IMR-90 (cell line): ENCODE results near the gene ALOX5AP. TPM values are rescaled to one million over a fixed set of nuclear protein-coding genes. Genes with fewer than 3 reads are reported as not detected.

Source experiments
- ATAC-seq: fragments of 200-7000 bp; cut with Tn5 transposase; 2 replicates; pipeline ENCODE4 v1.9.1; 2020; ENCODE audit warnings: low read depth, mild to moderate bottlenecking, moderate library complexity
- BruUV-seq: library from RNA; stranded (reverse); fragments of 400-500 nt; replicated peaks from 2 replicates; lab custom pipeline; 2021; lab: Mats Ljungman, UMichigan
- CTCF ChIA-PET: fragments of 300-600 bp; formaldehyde crosslinking; extraction: SDS; loops from one replicate; lab custom pipeline; 2021; ENCODE audit warnings: antibody characterized with exemption; lab: Yijun Ruan, JAX
- POLR2A ChIA-PET: fragments of 300-600 bp; sonication (Branson Sonifier 250); formaldehyde crosslinking; loops from one replicate; lab custom pipeline; 2022; ENCODE audit warnings: antibody characterized with exemption; ENCODE audit not compliant: unreplicated experiment; lab: Charles Lee
- DNase-seq: peaks from one replicate; pipeline ENCODE4 v3.0.0; 2013
- H2AFZ ChIP-seq: replicated peaks from 2 replicates; pipeline ENCODE3; 2013; ENCODE audit warnings: low read length, mild to moderate bottlenecking; ENCODE audit not compliant: poor library complexity
- H2AK5ac ChIP-seq: 2 replicates; pipeline ENCODE4 v1.6.1; 2013; ENCODE audit warnings: low read depth, low read length, inconsistent platforms
- H2AK9ac ChIP-seq: replicated peaks from 2 replicates; pipeline ENCODE3; 2013; ENCODE audit warnings: mild to moderate bottlenecking, low read depth, low read length, moderate library complexity; ENCODE audit not compliant: poor library complexity
- H2BK120ac ChIP-seq: 2 replicates; pipeline ENCODE4 v1.6.1; 2013; ENCODE audit warnings: low read depth, low read length, inconsistent platforms
- H2BK15ac ChIP-seq: 3 replicates; pipeline ENCODE4 v1.6.1; 2013; ENCODE audit warnings: low read depth, low read length, inconsistent platforms
- H2BK20ac ChIP-seq: 2 replicates; pipeline ENCODE4 v1.6.1; 2013; ENCODE audit warnings: low read depth, mild to moderate bottlenecking, inconsistent platforms, low read length, moderate library complexity
- H2BK5ac ChIP-seq: 2 replicates; pipeline ENCODE4 v1.6.1; 2013; ENCODE audit warnings: mild to moderate bottlenecking, low read depth, low read length, inconsistent platforms; ENCODE audit not compliant: poor library complexity, severe bottlenecking
- H3K14ac ChIP-seq: replicated peaks from 2 replicates; pipeline ENCODE4 v1.6.1; 2013; ENCODE audit warnings: low read depth, low read length, inconsistent platforms
- H3K18ac ChIP-seq: 2 replicates; pipeline ENCODE4 v1.6.1; 2013; ENCODE audit warnings: low read depth, low read length, control low read depth
- H3K23ac ChIP-seq: 2 replicates; pipeline ENCODE4 v1.6.1; 2013; ENCODE audit warnings: low read depth, low read length, inconsistent platforms
- H3K27ac ChIP-seq: 2 replicates; pipeline ENCODE4 v1.5.1; 2013; ENCODE audit warnings: mild to moderate bottlenecking, control low read depth, low read length; ENCODE audit not compliant: insufficient read depth
- H3K27me3 ChIP-seq: 2 replicates; pipeline ENCODE4 v1.6.1; 2013; ENCODE audit warnings: low read length; ENCODE audit not compliant: control insufficient read depth, insufficient read depth
- H3K36me3 ChIP-seq: 2 replicates; pipeline ENCODE4 v1.6.1; 2013; ENCODE audit warnings: low read length, mixed read lengths; ENCODE audit not compliant: control insufficient read depth, insufficient read depth
- H3K4ac ChIP-seq: 2 replicates; pipeline ENCODE4 v1.6.1; 2013; ENCODE audit warnings: low read depth, low read length, inconsistent platforms
- H3K4me1 ChIP-seq: 2 replicates; pipeline ENCODE4 v1.6.1; 2013; ENCODE audit warnings: low read length, mixed read lengths; ENCODE audit not compliant: control insufficient read depth, insufficient read depth
- H3K4me2 ChIP-seq: 2 replicates; pipeline ENCODE4 v1.6.1; 2013; ENCODE audit warnings: low read depth, mild to moderate bottlenecking, control low read depth, low read length, moderate library complexity
- H3K4me3 ChIP-seq: 2 replicates; pipeline ENCODE4 v1.5.1; 2013; ENCODE audit warnings: low read depth, mild to moderate bottlenecking, control low read depth, low read length, moderate library complexity; ENCODE audit not compliant: insufficient read depth
- H3K56ac ChIP-seq: 2 replicates; pipeline ENCODE4 v1.6.1; 2013; ENCODE audit warnings: low read length, inconsistent platforms; ENCODE audit not compliant: insufficient read depth; ENCODE audit errors: extremely low read depth
- H3K79me1 ChIP-seq, 2 experiments: 2 replicates each; pipeline ENCODE4 v1.6.1; 2013; ENCODE audit warnings: low read length in 2 of 2, inconsistent platforms in 1 of 2, low read depth in 1 of 2
- H3K9ac ChIP-seq: 2 replicates; pipeline ENCODE4 v1.6.1; 2013; ENCODE audit warnings: low read depth, low read length, control low read depth
- H3K9me1 ChIP-seq: 2 replicates; pipeline ENCODE4 v1.6.1; 2013; ENCODE audit warnings: low read length, inconsistent platforms; ENCODE audit not compliant: insufficient read depth
- H3K9me3 ChIP-seq: 2 replicates; pipeline ENCODE4 v1.6.1; 2013; ENCODE audit warnings: low read length; ENCODE audit not compliant: control insufficient read depth, insufficient read depth
- H4K20me1 ChIP-seq: 2 replicates; pipeline ENCODE4 v1.6.1; 2013; ENCODE audit warnings: low read length, inconsistent platforms; ENCODE audit not compliant: insufficient read depth
- H4K5ac ChIP-seq: 2 replicates; pipeline ENCODE4 v1.6.1; 2013; ENCODE audit warnings: mild to moderate bottlenecking, low read depth, low read length, control low read depth
- H4K8ac ChIP-seq, 2 experiments: 2 replicates each; pipeline ENCODE4 v1.6.1; 2013; ENCODE audit warnings: low read depth in 2 of 2, low read length in 2 of 2, control low read depth in 1 of 2, inconsistent platforms in 1 of 2
- H4K91ac ChIP-seq: 2 replicates; pipeline ENCODE4 v1.6.1; 2013; ENCODE audit warnings: low read depth, low read length, inconsistent platforms; ENCODE audit not compliant: insufficient read depth
- BHLHE40 ChIP-seq: fragments of 150-350 bp; IDR thresholded peaks from 2 replicates; pipeline ENCODE4 v1.6.1; 2016; ENCODE audit warnings: mild to moderate bottlenecking, low read depth, low read length
- MAFK ChIP-seq: IDR thresholded peaks from 2 replicates; pipeline ENCODE4 v1.6.1; 2012; ENCODE audit warnings: low read depth, low read length, improper control_type of control experiment
- MXI1 ChIP-seq: IDR thresholded peaks from 2 replicates; pipeline ENCODE4 v1.6.1; 2012; ENCODE audit warnings: low read depth, mild to moderate bottlenecking, low read length, moderate library complexity, borderline replicate concordance
- NFE2L2 ChIP-seq: fragments of 150-350 bp; IDR thresholded peaks from 2 replicates; pipeline ENCODE4 v1.6.1; 2016; ENCODE audit warnings: low read depth, mild to moderate bottlenecking, low read length
- WGBS, 2 experiments: methylation state at CpG; one replicate each; pipeline versions ENCODE4 v1.1.5 to v1.1.7; 2013; ENCODE audit warnings: missing lambda C conversion rate in 2 of 2; ENCODE audit not compliant: insufficient read length in 1 of 2; ENCODE audit errors: extremely low coverage in 2 of 2; 5-methylcytosine and 5-hydroxymethylcytosine counted together
- dilution Hi-C: fragments of 300-500 bp; cut with HindIII; formaldehyde crosslinking; loops from one replicate; pipeline ENCODE4 v1.14.3; 2018; ENCODE audit warnings: low sequenced_read_pairs; ENCODE audit not compliant: unreplicated experiment
- in situ Hi-C: fragments of 300-500 bp; cut with MboI; formaldehyde crosslinking; loops from 3 replicates; pipeline ENCODE4 v1.14.3; 2019; ENCODE audit warnings: low sequenced_read_pairs, inconsistent platforms, mixed read lengths
- intact Hi-C: fragments of 100-400 bp; cut with micrococcal nuclease; formaldehyde crosslinking; loops from 2 replicates; pipeline ENCODE4 v1.10.0; 2022
- polyA plus RNA-seq, 3 experiments: library from polyadenylated mRNA; depleted of rRNA; stranded (reverse); fragments of >200 nt; gene quantifications; 2 replicates each; pipeline ENCODE4 v1.2.3, GENCODE V29; 2012; ENCODE audit warnings: low replicate concordance in 1 of 3
- total RNA-seq: library from RNA; depleted of rRNA; stranded (reverse); fragments of >200 nt; gene quantifications from 2 replicates; pipeline ENCODE4 v1.2.3, GENCODE V29; 2012

Gene ALOX5AP
- total and polyA plus RNA-seq, 2 of the 4 experiments (the other 2 are of a cell fraction): 0.62 TPM; not detected in 1

DNA sequence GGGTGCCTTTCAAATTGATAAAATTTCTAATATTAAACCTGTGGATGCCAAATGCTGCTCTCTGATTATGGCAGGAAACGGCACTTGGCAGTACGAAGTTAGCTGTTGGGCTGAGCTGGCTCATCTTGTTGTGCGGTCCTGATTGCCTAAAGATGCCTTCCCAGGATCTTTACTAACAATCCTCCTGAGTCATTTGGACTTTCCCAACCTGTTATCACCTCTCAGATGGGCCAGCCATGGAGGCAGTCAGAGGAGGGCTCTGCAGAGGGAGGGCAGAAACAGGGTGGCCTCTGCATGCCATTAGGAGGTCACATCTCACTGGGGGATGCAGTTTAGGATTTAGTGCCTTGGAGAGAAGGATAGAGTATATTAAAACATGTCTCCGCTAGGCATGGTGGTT lies 27.3 kb downstream of the ALOX5AP start:
- H4K20me1 ChIP-seq: no peaks in the 10 kb centered on the region
- TF ChIP-seq NFE2L2: no peak
- TF ChIP-seq MAFK: no peak
- no peak for TF ChIP-seq MXI1
- TF ChIP-seq BHLHE40: no peak
- CTCF ChIA-PET: interaction anchor here (1.0 kb wide), 1 partner anchor 16 kb away, joined by 3 read pairs; no protein-coding TSS in a partner anchor
- no peak overlapping the region for H4K5ac ChIP-seq
- no peak overlapping the region for H3K23ac ChIP-seq
- no peak overlapping the region for H3K56ac ChIP-seq
- H3K9me1 ChIP-seq: peaks cover 5% of the 10 kb centered on the region; the same call in 1 of the 2 replicates
- dilution Hi-C loops: no loop called here
- H2AK9ac ChIP-seq: no peak overlapping the region
- H2BK20ac ChIP-seq: no peak overlapping the region
- H3K9me3 ChIP-seq: no peaks in the 10 kb centered on the region
- H2AK5ac ChIP-seq: no peak overlapping the region; the same call in 1 of the 2 replicates
- no peak overlapping the region for H2BK120ac ChIP-seq
- H3K27ac ChIP-seq: no peak overlapping the region
- DNase-seq: peak; percentile 10
- H3K4me2 ChIP-seq: no peak overlapping the region
- no TSS peak for BruUV-seq
- H3K4ac ChIP-seq: no peak overlapping the region
- no peak overlapping the region for H2AFZ ChIP-seq
- H2BK15ac ChIP-seq: no peak overlapping the region
- POLR2A ChIA-PET: no interaction called here
- H4K8ac ChIP-seq: no peak overlapping the region
- peaks cover 3% of the 10 kb centered on the region; the same call in 1 of the 2 replicates for H3K27me3 ChIP-seq
- H3K14ac ChIP-seq: no peak overlapping the region
- in situ Hi-C loops: no loop called here
- no peak overlapping the region for H3K18ac ChIP-seq
- no peaks in the 10 kb centered on the region for H3K79me1 ChIP-seq
- no peak overlapping the region for H4K91ac ChIP-seq
- H3K4me1 ChIP-seq: no peaks in the 10 kb centered on the region
- no peak for ATAC-seq
- no peaks in the 10 kb centered on the region for H3K36me3 ChIP-seq
- no peak overlapping the region for H2BK5ac ChIP-seq
- intact Hi-C loops: no loop called here
- H3K9ac ChIP-seq: no peak overlapping the region
- no peak overlapping the region for H3K4me3 ChIP-seq
- 100% methylated on average over 2 of the region's 4 CpGs; no CpG with 5 or more reads in 1 of the 2 experiments for WGBS, 2 experiments
